Heart right ventricle (tissue), 16 donors: ENCODE results near the gene NUP58. TPM values are rescaled to one million over a fixed set of nuclear protein-coding genes. Genes with fewer than 3 reads are reported as not detected.

Source experiments
- ATAC-seq, 8 donors: fragments of 200-7000 bp; cut with Tn5 transposase; one replicate each; pipeline ENCODE4 v1.9.1; 2020; ENCODE audit warnings: mild to moderate bottlenecking in 8 of 8, moderate library complexity in 8 of 8, moderate number of reproducible peaks in 1 of 8
- DNase-seq, 2 donors: peaks; one replicate each; pipeline ENCODE4 v3.0.0-alpha.2; 2020
- H3K27ac ChIP-seq, 10 donors: fragments of 200-600 bp; sonication (generic) in 2 of 10; one replicate each; pipeline versions ENCODE4 v1.5.0 to v1.8.0; 2020 to 2022; ENCODE audit warnings: mild to moderate bottlenecking in 3 of 10
- H3K27me3 ChIP-seq, 7 donors: fragments of 200-600 bp; one replicate each; pipeline ENCODE4 v1.8.0; 2021 to 2022; ENCODE audit warnings: mild to moderate bottlenecking in 2 of 7
- H3K36me3 ChIP-seq, 9 donors: fragments of 200-600 bp; sonication (generic) in 1 of 9; one replicate each; pipeline versions ENCODE4 v1.5.0 to v1.8.0; 2020 to 2022; ENCODE audit warnings: mild to moderate bottlenecking in 2 of 9
- H3K4me1 ChIP-seq, 9 donors: fragments of 200-600 bp; sonication (generic) in 1 of 9; one replicate each; pipeline versions ENCODE4 v1.5.0 to v1.8.0; 2020 to 2022; ENCODE audit warnings: mild to moderate bottlenecking in 4 of 9
- H3K4me3 ChIP-seq, 10 donors: fragments of 200-600 bp; sonication (generic) in 2 of 10; one replicate each; pipeline versions ENCODE4 v1.5.0 to v1.8.0; 2020 to 2022; ENCODE audit warnings: mild to moderate bottlenecking in 7 of 10, moderate library complexity in 2 of 10
- H3K9me3 ChIP-seq, 11 donors: fragments of 200-600 bp in 10 of 11; sonication (generic) in 2 of 11; one replicate each; pipeline versions ENCODE4 v1.5.0 to v1.8.0; 2013 to 2022; ENCODE audit warnings: mild to moderate bottlenecking in 2 of 11, control low read depth in 1 of 11, moderate library complexity in 1 of 11
- CTCF ChIP-seq, 9 donors: fragments of 200-600 bp; sonication (generic) in 2 of 9; IDR thresholded peaks; one replicate each; pipeline versions ENCODE4 v1.5.0 to v1.8.0; 2021 to 2022; ENCODE audit warnings: antibody characterized with exemption in 9 of 9, mild to moderate bottlenecking in 5 of 9, moderate library complexity in 1 of 9
- WGBS, 2 donors: extraction: QIAGEN DNeasy Blood & Tissue Kit; methylation state at CpG; one replicate each; pipeline ENCODE4 v1.1.7; 2013; ENCODE audit warnings: inconsistent platforms in 1 of 2; 5-methylcytosine and 5-hydroxymethylcytosine counted together
- intact Hi-C, 10 donors: fragments of 100-400 bp; cut with DNase I; formaldehyde crosslinking; loops; one replicate each; pipeline versions ENCODE4 v1.11.1 to v1.14.2; 2022
- polyA plus RNA-seq, 2 donors: library from polyadenylated mRNA; stranded (reverse); fragments of 200-250 nt; gene quantifications; one replicate each; pipeline ENCODE4 v1.2.3, GENCODE V29; 2013
- total RNA-seq, 10 donors: library from RNA; stranded (reverse); fragmentation: NEBNext Ultra II Directional in 3 of 10; extraction: Animal tissue kit (Norgen Biotek cat#: 25700) in 3 of 10; gene quantifications; one replicate each; pipeline versions ENCODE4 v1.2.1 to v1.2.4, GENCODE V29; 2021 to 2023
- donor health status: Arrhythmogenic right ventricular cardiomyopathy.
- donor health status: ischemic (EF 13 %, LVEDD 7.1; RV severe dilation, severe dysfunction).
- donor health status: healthy with polysubstance abuse.
- donor health status: DM: no; HTN: yes; CAD: no.
- donor health status: DM: no; HTN: no; CAD: no.
- donor health status: ischemic (EF 25% LVEDD 6.9; RV normal size, moderate dysfunction).
- donor health status: ischemic (EF 25% LVEDD 5.7; RV mildly dilated, moderate dysfunction).
- donor health status: healthy.
- donor health status: DM: yes; HTN: yes; CAD: no.
- donor health status: Ischemic cardiomyopathy.
- donor health status: ischemic (EF 35%, LVEDD 5.7; RV mildly dilated, moderate dysfunction).
- donor health status: nonischemic (EF 11% LVEDD 7.7; RV severe dilation, severe dysfunction).
- donor health status: DM: yes; HTN: yes; CAD: no.
- donor health status: PGD.
- donor health status: ischemic (EF 29% LVEDD 5.4; RV normal size, mild dysfunction).
- donor health status: nonischemic (EF 23%, LVEDD 6.1; RV moderate dilation, normal function).

Gene NUP58
- total and polyA plus RNA-seq, 12 donors: 8.9 to 29.5 (median 26.2) TPM

DNA sequence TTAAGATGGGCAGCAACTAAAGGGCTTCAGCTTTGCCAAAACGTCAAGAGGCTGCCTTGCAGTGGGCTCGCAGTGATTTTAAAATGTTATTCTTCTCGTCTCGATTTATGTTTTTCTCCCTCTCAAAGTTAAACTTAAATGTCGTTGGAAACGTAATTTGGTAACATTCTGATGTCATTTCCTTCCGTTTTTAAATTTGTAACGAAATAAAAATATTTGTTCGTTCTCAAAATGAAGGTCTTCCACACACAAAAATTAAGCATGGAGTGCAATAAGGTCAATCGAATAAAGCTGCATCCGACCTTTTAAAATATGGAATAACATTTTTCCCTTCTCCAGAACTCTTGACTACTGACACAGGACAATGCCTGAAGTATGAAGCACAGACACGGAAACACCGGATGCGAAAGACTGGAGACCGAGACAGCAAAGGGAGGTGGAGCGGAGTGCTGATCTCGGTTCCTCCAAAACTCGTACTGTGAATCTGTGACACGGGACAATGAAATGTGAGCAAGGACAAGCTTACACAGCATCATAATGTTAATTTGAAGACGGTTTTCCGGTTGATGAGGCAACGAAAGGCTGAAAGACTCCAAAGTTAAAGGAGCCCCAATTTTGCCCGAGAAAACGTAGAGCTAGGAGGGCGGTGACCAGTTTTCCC lies 15.0 kb upstream of the NUP58 start:
- Histone ChIP-seq H3K4me3 (peak overlapping the region; percentile 68 to 99 (median 92)), H3K27me3 (peaks cover 0 to 15% (median 0%) of the 10 kb centered on the region in 7 donors), H3K36me3 (peaks cover 0 to 5% (median 0%) of the 10 kb centered on the region in 9 donors), H3K27ac (peak overlapping the region in 9 of 10 donors; percentile 78 to 98 (median 90)), H3K9me3 (no peaks in the 10 kb centered on the region), H3K4me1 (peaks cover 0 to 38% (median 21%) of the 10 kb centered on the region in 9 donors)
- ATAC-seq (peak in 7 of 8 donors; percentile 29 to 68 (median 53)), DNase-seq (peak in 1 of 2 donors; percentile 18)
- 6 to 11% methylated on average over 25 of the region's 25 CpGs for WGBS, 2 donors
- no peak for TF ChIP-seq CTCF (IDR thresholded peaks at IDR 0.05)
- intact Hi-C loops: loop anchor here in 1 of 10 donors (2.0 kb wide), 1 partner anchor 14 kb away; the partner anchor contains the start of gene NUP58

DNA sequence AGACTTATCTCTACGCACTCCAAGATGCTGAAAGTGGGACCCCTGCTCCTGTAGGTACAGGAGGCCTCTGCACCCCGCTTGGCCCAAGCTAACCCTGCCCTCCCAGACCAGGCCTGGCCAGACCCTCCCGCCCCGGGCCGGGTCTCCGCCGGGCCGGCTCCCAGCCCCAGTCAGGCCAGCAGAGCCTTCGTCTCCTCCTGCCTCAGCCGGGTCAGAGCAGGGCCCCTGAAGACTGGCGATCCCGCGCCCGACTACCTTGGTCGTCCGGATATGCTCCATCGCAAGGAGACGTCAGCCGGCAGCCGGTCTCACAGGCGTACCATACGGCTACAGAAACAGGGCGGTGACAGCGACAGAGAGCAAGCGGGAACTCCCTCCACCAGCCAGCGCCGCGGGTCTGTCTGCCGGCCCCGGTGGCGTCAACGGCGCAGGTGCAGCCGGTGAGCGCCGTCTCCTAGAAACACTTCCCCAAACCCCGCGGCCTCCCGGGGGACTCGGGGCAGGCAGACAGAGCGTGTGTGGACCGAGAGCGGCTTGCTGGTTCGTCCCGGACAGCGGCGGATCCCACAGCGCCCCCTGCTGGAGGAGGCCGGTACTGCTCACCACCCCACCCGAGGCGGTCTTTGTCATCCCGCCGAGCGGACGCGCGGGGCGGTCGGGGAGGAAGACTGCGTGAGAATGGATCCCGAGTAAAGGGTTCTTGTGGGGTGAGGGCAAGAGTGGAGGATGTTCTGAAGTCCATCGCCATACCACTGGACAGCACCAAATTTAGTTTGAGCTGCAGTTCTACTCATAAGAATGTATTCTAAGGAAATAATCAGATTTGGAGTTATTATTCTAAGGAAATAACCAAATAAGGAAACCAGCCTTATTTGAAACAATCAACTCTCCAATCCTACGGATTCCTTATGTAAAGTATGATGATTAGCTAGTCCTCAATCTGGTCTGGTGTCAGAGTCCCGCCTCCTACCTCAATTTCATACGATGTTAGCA lies 14.2 kb upstream of the NUP58 start, which contains the start of gene MTMR6:
MTMR6 (minus strand) TSS at position 520 of the 993 bp plus-strand sequence; CDS start at position 279, 241 bp downstream.
- 2% methylated on average over 65 of the region's 65 CpGs for WGBS, 2 donors
- intact Hi-C loops: loop anchor here in 2 of 10 donors (1.0 to 2.0 kb wide), 2 partner anchors 13 to 14 kb away; partner anchors contain the start of gene NUP58 (in 1 of the 2)
- TF ChIP-seq CTCF (IDR thresholded peaks at IDR 0.05): peak; percentile 99 to 100 (median 100)

DNA sequence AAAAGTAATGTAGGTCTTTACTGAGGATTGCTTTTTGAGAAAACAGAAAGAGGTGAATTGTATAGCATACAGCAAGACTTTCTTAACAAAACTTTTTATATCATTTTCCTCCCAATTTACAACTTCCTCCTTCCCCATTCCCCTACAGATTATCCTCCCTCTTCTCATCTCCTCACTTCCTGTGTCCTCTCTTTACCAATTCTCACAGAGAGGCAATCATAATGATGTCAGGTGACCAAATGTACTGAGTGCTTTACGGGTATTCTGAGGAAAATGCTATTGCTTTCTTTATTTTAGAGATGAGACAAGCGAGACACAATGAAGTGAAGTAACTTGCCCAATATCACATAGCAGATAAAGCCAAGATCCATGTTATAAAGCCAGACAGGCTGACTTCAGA lies 12.5 kb upstream of the NUP58 start:
- ATAC-seq: no peak
- DNase-seq: no peak
- Histone ChIP-seq H3K27me3 (peaks cover 0 to 19% (median 0%) of the 10 kb centered on the region in 7 donors), H3K27ac (no peak overlapping the region), H3K4me1 (peaks cover 0 to 28% (median 14%) of the 10 kb centered on the region in 9 donors), H3K9me3 (no peaks in the 10 kb centered on the region), H3K4me3 (no peak overlapping the region), H3K36me3 (no peaks in the 10 kb centered on the region)
- 62 to 68% methylated on average over 2 of the region's 2 CpGs for WGBS, 2 donors
- no peak for TF ChIP-seq CTCF (IDR thresholded peaks at IDR 0.05)
- intact Hi-C loops: no loop called here

More for the DNA sequence above, 14.2 kb upstream of the NUP58 start, which contains the start of gene MTMR6:
- H3K36me3 ChIP-seq: peaks cover 0 to 5% (median 0%) of the 10 kb centered on the region in 9 donors
- DNase-seq (peak; percentile 93 to 95), ATAC-seq (peak; percentile 97 to 99 (median 98))
- peak within 1 kb of the TSS; percentile 68 to 99 (median 92) for H3K4me3 ChIP-seq
- H3K27me3 ChIP-seq: peaks cover 0 to 19% (median 0%) of the 10 kb centered on the region in 7 donors
- H3K9me3 ChIP-seq: no peaks in the 10 kb centered on the region
- H3K4me1 ChIP-seq: peaks cover 0 to 29% (median 15%) of the 10 kb centered on the region in 9 donors
- peak within 1 kb of the TSS; percentile 36 to 98 (median 89) for H3K27ac ChIP-seq

- peak overlapping the region in 1 of 10 donors; percentile 73 for H3K27ac ChIP-seq
- TF ChIP-seq CTCF (IDR thresholded peaks at IDR 0.05): no peak
- no peaks in the 10 kb centered on the region for H3K36me3 ChIP-seq
- ATAC-seq (no peak), DNase-seq (no peak)
- 82 to 89% methylated on average over 1 of the region's 1 CpG for WGBS, 2 donors
- intact Hi-C loops: no loop called here
- H3K4me1 ChIP-seq: peaks cover 0 to 6% (median 3%) of the 10 kb centered on the region in 9 donors
- H3K27me3 ChIP-seq: peaks cover 0 to 24% (median 10%) of the 10 kb centered on the region in 7 donors
- no peak overlapping the region for H3K4me3 ChIP-seq
- no peaks in the 10 kb centered on the region for H3K9me3 ChIP-seq
These were observed 9.7 kb upstream of the NUP58 start for GRCh38 chr13:25291691-25292090.
